ENCODE results near the gene SLC44A3.

DNA sequence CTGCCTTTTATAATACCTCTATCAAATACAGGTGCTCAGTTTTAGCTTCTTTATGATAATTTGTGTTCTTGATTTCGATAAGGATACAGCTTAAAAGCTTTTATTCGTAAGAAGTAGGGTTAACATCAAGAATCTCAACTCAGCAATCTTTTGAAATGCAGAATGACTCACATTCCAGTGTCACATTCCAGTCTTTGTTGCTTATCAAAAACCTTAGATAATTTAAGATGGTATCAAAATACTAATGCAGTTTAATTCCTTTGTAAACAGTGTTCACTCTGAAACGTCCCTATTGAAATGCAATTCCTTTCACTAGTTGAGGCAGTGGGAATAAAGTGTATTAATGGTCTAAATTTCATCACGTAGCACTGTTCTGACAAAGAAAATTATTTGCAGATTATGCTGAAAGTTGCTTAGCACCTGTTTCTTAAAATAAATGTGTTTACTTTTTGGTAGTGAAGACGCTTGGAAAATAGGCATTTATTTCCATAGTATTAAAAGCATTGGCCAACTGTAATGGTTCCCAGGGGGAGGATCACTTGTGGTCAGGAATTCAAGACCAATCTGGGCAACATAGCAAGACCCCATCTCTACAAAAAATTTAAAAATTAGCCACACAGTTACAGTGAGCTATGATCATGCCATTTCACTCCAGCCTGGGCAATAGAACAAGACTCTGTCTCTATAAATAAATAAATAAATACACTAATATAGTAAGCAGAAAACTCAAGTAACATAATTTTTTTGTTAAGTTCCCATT is 116.9 kb downstream of the SLC44A3 start:
- TF ChIP-seq RAD21 (IDR thresholded peaks at IDR 0.05; ENCODE audit: low read depth) (no peak), EP300 (IDR thresholded peaks at IDR 0.05; ENCODE audit: borderline replicate concordance) (no peak), YY1 (IDR thresholded peaks at IDR 0.05; ENCODE audit: low read depth) (no peak), CEBPB (IDR thresholded peaks at IDR 0.05) (no peak), CREB1 (IDR thresholded peaks at IDR 0.05; ENCODE audit: low read depth) (no peak), EGR1 (IDR thresholded peaks at IDR 0.05) (no peak), TCF12 (IDR thresholded peaks at IDR 0.05; ENCODE audit: low read depth) (no peak), TEAD4 (IDR thresholded peaks at IDR 0.05) (no peak), REST (IDR thresholded peaks at IDR 0.05; ENCODE audit: low read depth) (no peak)
- TF ChIP-seq, protein P1, sequence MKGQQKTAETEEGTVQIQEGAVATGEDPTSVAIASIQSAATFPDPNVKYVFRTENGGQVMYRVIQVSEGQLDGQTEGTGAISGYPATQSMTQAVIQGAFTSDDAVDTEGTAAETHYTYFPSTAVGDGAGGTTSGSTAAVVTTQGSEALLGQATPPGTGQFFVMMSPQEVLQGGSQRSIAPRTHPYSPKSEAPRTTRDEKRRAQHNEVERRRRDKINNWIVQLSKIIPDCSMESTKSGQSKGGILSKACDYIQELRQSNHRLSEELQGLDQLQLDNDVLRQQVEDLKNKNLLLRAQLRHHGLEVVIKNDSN (IDR thresholded peaks at IDR 0.05), result no peak
- TF ChIP-seq, protein P2, sequence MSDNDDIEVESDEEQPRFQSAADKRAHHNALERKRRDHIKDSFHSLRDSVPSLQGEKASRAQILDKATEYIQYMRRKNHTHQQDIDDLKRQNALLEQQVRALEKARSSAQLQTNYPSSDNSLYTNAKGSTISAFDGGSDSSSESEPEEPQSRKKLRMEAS (IDR thresholded peaks at IDR 0.05), result no peak

All from Ishikawa (cell line).